NT2/D1 (cell line): ENCODE data around the gene AASDH.

Experiments used
- DNase-seq: peaks from one replicate; pipeline ENCODE4 v3.0.0-alpha.2; 2011; ENCODE audit warnings: low read depth, low spot score
- H3K27me3 ChIP-seq: 2 replicates; pipeline ENCODE4 v1.6.0; 2011; ENCODE audit warnings: mild to moderate bottlenecking; ENCODE audit not compliant: insufficient read length, insufficient read depth
- H3K36me3 ChIP-seq: 2 replicates; pipeline ENCODE4 v1.6.1; 2011; ENCODE audit warnings: mild to moderate bottlenecking, low read length, mixed read lengths; ENCODE audit not compliant: insufficient read depth, insufficient read length
- H3K4me1 ChIP-seq: 2 replicates; pipeline ENCODE4 v1.5.1; 2011; ENCODE audit not compliant: insufficient read depth, insufficient read length
- H3K4me3 ChIP-seq: 2 replicates; pipeline ENCODE4 v1.5.1; 2011; ENCODE audit warnings: low read depth; ENCODE audit not compliant: insufficient read length
- H3K9ac ChIP-seq: 2 replicates; pipeline ENCODE4 v1.6.0; 2011; ENCODE audit warnings: low read depth; ENCODE audit not compliant: insufficient read length
- H3K9me3 ChIP-seq: 2 replicates; pipeline ENCODE4 v1.5.1; 2011; ENCODE audit warnings: mild to moderate bottlenecking, low read length; ENCODE audit not compliant: insufficient read depth
- SUZ12 ChIP-seq: IDR thresholded peaks from 2 replicates; pipeline ENCODE4 v1.6.1; 2011; ENCODE audit not compliant: insufficient read length, insufficient read depth; ENCODE audit errors: extremely low read depth
- YY1 ChIP-seq: IDR thresholded peaks from 2 replicates; pipeline ENCODE4 v1.6.1; 2011; ENCODE audit not compliant: insufficient read length, insufficient read depth
- ZNF274 ChIP-seq: IDR thresholded peaks from 2 replicates; pipeline ENCODE4 v1.6.1; 2011; ENCODE audit warnings: mild to moderate bottlenecking, low read depth, low read length

The AASDH gene

GRCh38 chr4:56425518-56425917 lies 38.2 kb upstream of the AASDH start:
- no peak overlapping the region for H3K4me3 ChIP-seq
- no peaks in the 10 kb centered on the region for H3K9me3 ChIP-seq
- peak; percentile 52 for DNase-seq
- peaks cover 4% of the 10 kb centered on the region for H3K36me3 ChIP-seq
- no peaks in the 10 kb centered on the region for H3K27me3 ChIP-seq
- TF ChIP-seq ZNF274 (no peak), SUZ12 (no peak), YY1 (no peak)
- H3K9ac ChIP-seq, result no peak overlapping the region
- no peaks in the 10 kb centered on the region for H3K4me1 ChIP-seq

GRCh38 chr4:56424697-56425514 lies 37.6 kb upstream of the AASDH start:
- TF ChIP-seq SUZ12, result no peak
- no peak for TF ChIP-seq ZNF274
- TF ChIP-seq YY1, result no peak
- Histone ChIP-seq H3K4me1 (no peaks in the 10 kb centered on the region), H3K4me3 (no peak overlapping the region), H3K9ac (no peak overlapping the region), H3K27me3 (no peaks in the 10 kb centered on the region), H3K9me3 (no peaks in the 10 kb centered on the region), H3K36me3 (no peaks in the 10 kb centered on the region)
- DNase-seq, result no peak

GRCh38 chr4:56424176-56424575 lies 36.9 kb upstream of the AASDH start:
- DNase-seq, result no peak
- Histone ChIP-seq H3K27me3 (no peaks in the 10 kb centered on the region), H3K9ac (no peak overlapping the region), H3K4me3 (no peak overlapping the region), H3K9me3 (no peaks in the 10 kb centered on the region), H3K4me1 (no peaks in the 10 kb centered on the region), H3K36me3 (peaks cover under 1% of the 10 kb centered on the region)
- TF ChIP-seq YY1 (no peak), SUZ12 (no peak), ZNF274 (no peak)

- no peaks in the 10 kb centered on the region for H3K9me3 ChIP-seq
- no peak overlapping the region for H3K4me3 ChIP-seq
- no peak for DNase-seq
- H3K9ac ChIP-seq, result no peak overlapping the region
- no peak for TF ChIP-seq ZNF274
- TF ChIP-seq YY1, result no peak
- no peak for TF ChIP-seq SUZ12
- peaks cover 5% of the 10 kb centered on the region for H3K36me3 ChIP-seq
- H3K27me3 ChIP-seq, result no peaks in the 10 kb centered on the region
- H3K4me1 ChIP-seq, result no peaks in the 10 kb centered on the region
Observed at GRCh38 chr4:56417396-56417795, 30.1 kb upstream of the AASDH start.

- Histone ChIP-seq H3K9me3 (no peaks in the 10 kb centered on the region), H3K36me3 (peaks cover 5% of the 10 kb centered on the region), H3K4me3 (no peak overlapping the region), H3K27me3 (no peaks in the 10 kb centered on the region), H3K4me1 (no peaks in the 10 kb centered on the region), H3K9ac (no peak overlapping the region)
- DNase-seq, result no peak
- TF ChIP-seq ZNF274 (no peak), YY1 (no peak), SUZ12 (no peak)
Observed at GRCh38 chr4:56416349-56416748, 29.1 kb upstream of the AASDH start.

- Histone ChIP-seq H3K27me3 (no peaks in the 10 kb centered on the region), H3K4me1 (no peaks in the 10 kb centered on the region), H3K9me3 (no peaks in the 10 kb centered on the region), H3K4me3 (no peak overlapping the region), H3K36me3 (peaks cover 5% of the 10 kb centered on the region), H3K9ac (no peak overlapping the region)
- DNase-seq, result no peak
- TF ChIP-seq YY1 (no peak), ZNF274 (no peak), SUZ12 (no peak)
Observed at GRCh38 chr4:56414135-56414670, 26.9 kb upstream of the AASDH start.

- no peaks in the 10 kb centered on the region for H3K27me3 ChIP-seq
- no peak overlapping the region for H3K4me3 ChIP-seq
- no peak overlapping the region for H3K9ac ChIP-seq
Observed at GRCh38 chr4:56410247-56411062, 23.2 kb upstream of the AASDH start.

More at GRCh38 chr4:56410247-56411062, 23.2 kb upstream of the AASDH start:
- Histone ChIP-seq H3K36me3 (peaks cover 14% of the 10 kb centered on the region), H3K9me3 (no peaks in the 10 kb centered on the region), H3K4me1 (no peaks in the 10 kb centered on the region)
- peak; percentile 59 for DNase-seq
- TF ChIP-seq ZNF274 (no peak), SUZ12 (no peak), YY1 (no peak)
